NCI-H2196 treated with DMSO at 0.1 percent for 48 hours (cell line): Measurements from ENCODE around the gene SRRM3.
"Not testable (repeated sequence)": the region's sequence is repeated elsewhere in the genome, so short reads cannot be mapped to it uniquely, and the experiment has no call there.

Source experiments
- DNase-seq: peaks from one replicate; lab custom pipeline; 2025; ENCODE audit not compliant: unreplicated experiment; lab: John Stamatoyannopoulos, UW

Gene SRRM3

GRCh38 chr7:76261931-76262330, 60.2 kb downstream of the SRRM3 start:
- no peak for DNase-seq

GRCh38 chr7:76262683-76263402, 61.1 kb downstream of the SRRM3 start:
- peak; percentile 82 for DNase-seq

DNA sequence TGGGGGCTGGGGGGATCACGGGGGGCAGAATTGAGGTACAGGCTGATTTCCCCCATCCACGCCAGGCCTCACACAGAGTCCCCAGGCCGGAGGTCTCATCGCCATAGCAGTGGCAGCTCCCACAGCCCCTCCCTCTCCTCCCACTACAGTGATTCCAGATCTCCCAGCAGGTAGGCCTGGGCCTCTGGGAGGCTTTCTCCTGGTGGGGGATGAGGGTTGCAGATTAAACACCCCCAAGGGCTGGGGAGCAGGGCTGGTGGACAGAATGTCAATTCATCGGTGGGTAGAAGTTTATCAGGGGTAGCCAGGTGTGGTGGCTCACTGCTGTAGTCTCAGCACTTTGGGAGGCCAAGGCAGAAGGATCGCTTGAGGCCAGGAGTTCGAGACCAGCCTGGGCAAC, 63.6 kb downstream of the SRRM3 start:
- DNase-seq, result no peak

DNA sequence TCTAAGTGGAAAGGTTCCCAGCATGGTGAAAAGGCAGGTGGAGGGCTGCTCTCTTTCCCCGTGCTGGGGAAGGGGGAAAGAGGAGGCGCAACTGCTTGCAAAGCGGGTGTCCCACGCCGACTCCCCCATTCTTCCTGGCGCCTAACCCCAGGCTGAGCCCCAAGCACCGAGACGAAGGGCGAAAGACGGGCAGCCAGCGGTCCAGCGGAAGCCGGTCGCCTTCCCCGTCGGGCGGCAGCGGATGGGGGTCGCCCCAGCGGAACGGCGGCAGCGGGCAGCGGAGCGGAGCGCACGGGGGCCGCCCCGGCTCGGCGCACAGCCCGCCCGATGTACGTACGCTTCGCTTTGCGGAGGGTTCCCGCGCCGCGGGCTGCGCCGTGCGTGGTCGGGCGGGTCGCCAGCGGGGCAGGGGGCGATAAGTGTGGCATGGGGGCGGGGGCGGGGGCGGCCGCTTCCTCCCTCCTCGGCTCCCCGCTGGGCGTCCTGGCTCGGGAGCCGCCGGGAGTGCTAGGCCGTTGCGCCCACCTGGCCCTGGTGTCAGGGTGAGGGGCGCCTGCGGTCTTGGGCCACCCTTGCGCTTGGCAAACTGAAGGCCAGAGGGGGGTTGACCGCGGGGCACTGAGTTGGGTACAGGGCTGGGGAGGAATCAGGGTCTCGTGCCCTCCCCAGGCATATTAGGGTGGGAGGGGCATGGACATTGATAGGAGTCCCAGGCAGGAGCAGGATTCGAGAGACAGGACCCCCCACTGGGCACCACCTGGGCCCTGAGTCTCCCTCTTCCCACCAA, 65.6 kb downstream of the SRRM3 start:
- DNase-seq, result no peak

GRCh38 chr7:76267894-76268183, 66.1 kb downstream of the SRRM3 start:
- DNase-seq, result no peak

- no peak for DNase-seq
Observed at GRCh38 chr7:76268376-76268775, 66.7 kb downstream of the SRRM3 start.

DNA sequence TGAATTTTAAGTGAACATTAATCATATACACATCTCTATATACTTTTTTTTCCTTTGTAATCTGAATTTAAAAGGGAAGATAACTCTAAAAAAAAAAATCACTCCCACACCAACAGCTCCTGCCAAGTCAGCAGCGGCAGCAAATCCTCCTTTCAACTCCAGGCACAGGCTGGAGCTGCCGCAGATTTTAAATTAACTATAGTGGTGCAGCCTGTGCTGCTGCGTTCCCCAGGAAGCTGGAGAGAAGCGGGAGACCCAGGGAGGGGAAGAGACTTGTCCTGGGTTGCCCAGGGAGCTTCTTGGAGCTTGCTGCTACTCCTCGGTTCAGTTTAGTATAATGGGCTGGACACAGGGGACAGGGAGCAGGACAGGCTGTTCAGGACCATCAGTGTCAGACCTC, 68.2 kb downstream of the SRRM3 start:
- no peak for DNase-seq

DNA sequence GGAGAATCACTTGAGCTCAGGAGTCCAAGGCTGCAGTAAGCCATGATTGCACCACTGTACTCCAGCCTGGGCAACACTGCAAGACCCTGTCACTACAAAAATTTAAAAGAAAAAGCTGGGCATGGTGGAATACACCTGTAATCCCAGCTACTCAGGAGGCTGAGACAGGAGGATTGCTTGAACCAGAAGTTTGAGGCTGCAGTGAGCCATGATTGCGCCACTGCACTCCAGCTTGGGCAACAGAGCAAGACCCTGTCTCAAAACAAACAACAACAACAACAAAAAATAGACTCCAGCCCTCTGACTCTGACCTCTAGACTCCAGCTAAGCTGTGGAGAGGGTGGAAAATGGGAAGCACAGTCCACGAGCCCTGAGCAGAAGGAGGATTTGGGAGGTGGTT, 69.7 kb downstream of the SRRM3 start:
- not testable (repeated sequence) for DNase-seq

GRCh38 chr7:76272142-76272541, 70.4 kb downstream of the SRRM3 start:
- DNase-seq, result no peak

GRCh38 chr7:76272851-76273497, 71.3 kb downstream of the SRRM3 start:
- no peak for DNase-seq

DNA sequence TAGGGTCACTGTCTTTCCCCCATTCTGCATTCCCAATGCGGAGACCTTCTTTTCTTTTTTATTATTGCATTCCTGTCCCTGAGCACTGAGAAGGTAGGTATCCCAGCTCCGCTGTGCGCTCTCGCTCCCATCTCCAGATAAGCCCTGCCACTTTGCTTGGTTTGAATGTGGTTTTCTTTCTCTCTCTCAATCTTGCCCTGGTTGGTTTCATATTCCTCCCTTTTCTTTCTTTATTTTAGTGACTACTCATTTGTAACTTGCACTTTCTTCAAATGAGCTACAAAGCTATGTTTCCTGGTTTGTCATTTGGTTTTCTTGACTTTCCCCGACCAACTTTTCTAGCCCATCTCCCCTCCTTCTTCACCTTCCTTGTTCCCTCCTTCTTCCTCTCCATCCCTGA, 71.8 kb downstream of the SRRM3 start:
- DNase-seq, result no peak

DNA sequence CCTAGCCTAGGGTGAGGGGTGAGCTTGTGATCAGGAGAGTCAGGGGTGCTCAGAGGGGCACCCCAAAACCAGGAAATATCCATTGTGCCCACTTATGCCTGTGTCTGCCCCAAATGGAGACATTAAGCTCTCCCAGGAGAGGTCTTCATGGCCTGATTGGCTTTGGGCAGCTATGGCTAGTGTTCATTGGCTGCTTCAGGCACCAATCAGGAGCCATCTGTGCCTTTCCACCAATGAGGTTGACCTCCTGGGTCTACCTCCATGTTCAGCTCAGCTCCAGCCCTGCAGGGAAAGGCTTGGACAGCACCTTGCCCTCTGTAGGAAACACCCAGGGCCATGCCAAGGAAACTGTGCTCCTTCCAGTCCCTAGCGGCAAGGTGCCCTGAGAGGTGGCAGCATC, 76.8 kb downstream of the SRRM3 start:
- DNase-seq, result no peak

DNA sequence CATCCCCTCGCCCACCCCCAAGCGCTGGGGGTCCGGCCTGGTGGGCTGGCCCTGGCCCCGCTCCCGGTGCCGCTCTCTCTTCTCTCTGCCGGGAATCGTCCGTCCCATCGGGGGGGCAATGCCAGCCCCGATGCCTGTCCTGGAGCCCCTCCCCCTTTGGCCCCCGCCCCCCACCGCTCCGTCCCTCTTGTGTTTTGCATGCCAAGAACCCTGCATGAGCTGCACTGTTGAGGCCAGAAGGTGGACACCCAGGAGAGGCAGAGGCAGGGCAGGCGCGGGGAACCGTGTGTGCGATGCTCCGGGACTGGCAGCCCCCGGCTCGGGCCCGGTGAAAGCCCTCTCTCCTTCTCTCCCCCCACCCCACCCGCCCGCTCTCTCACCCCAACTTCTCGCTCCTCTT, 78.7 kb downstream of the SRRM3 start:
- no peak for DNase-seq

DNA sequence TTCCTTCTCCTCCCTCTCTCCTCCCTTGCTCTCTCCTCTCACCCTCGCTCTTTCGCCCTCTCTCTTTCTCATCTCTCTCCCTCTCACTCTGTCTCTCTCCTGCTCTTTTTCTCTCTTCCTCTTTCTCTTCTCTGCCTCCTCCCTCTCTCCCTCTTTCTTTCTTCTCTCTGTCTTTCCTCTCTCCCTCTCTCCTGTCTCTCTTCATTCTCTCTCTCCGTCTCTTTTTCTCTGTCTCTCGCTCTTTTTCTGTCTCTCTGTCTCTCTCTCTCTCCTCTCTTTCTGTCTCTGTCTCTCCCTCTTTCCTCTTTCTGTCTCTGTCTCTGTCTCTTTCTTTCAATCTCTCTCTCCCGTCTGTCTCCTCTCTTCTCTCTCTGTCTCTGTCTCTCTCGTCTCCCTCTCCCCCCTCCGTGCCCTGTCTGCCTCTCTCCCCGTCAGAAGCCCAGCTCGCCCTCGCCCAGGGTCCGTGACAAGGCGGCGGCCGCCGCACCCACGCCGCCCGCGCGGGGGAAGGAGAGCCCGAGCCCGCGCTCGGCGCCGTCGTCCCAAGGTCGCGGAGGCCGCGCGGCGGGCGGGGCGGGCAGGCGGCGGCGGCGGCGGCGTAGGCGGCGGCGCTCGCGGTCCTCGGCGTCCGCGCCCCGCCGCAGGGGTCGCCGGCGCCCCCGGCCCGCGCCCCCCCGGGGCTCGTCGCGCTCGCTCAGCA, 79.5 kb downstream of the SRRM3 start:
- no peak for DNase-seq

GRCh38 chr7:76281706-76282343, 80.1 kb downstream of the SRRM3 start:
- DNase-seq, result no peak

DNA sequence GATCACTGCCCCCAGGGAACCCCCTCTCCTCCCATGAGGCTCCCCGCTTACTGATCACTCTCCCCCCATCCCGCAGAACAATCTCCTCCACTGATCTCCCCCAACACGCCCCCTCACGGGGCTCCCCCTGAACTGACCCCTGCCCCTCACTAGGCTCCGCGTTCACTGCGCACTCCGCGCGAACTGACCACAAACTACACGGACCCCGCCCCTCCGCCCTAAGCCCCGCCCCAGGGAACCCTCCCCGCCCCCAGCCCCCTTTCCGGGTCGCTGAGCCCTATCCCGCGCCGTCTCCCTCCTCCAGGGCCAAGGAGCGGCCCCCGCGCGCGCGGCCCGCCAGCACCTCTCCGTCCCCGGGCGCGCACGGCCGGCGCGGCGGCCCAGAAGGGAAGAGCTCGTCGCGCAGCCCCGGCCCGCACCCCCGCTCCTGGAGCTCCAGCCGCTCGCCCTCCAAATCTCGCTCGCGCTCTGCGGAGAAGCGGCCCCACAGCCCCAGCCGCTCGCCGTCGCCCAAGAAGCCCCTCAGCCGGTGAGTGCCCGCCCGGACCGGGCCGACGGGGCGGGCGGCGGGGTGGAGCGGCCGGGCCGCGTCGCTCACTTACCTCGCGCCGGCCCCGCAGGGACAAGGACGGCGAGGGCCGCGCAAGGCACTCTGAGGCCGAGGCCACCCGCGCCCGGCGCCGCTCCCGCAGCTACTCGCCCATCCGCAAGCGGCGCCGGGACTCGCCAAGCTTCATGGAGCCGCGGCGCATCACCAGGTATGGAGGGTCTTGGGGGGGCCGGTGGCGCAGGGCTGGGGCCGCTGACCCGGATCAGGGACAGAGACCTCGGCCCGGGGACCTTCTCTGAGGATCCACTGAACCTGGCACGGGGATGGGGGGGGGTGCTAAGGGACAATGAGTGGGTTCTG, 80.9 kb downstream of the SRRM3 start:
- DNase-seq, result no peak

- DNase-seq, result no peak
Observed at GRCh38 chr7:76283254-76284159, 81.8 kb downstream of the SRRM3 start.

GRCh38 chr7:76285604-76286374, 84.1 kb downstream of the SRRM3 start:
- no peak for DNase-seq
